SU-DHL-6 (cell line): ENCODE results near the gene STAM.
"Not testable (repeated sequence)": the region's sequence is repeated elsewhere in the genome, so short reads cannot be mapped to it uniquely, and the experiment has no call there.

Experiments
- H2AFZ ChIP-seq: fragments of 200-600 bp; sonication (generic); 2 replicates; pipeline ENCODE4 v1.6.1; 2014; ENCODE audit warnings: low read depth, mild to moderate bottlenecking, moderate library complexity, mixed read lengths, antibody characterized with exemption, low read length; ENCODE audit not compliant: severe bottlenecking
- H3F3A ChIP-seq: fragments of 200-600 bp; shearing (Covaris generic); 2 replicates; pipeline ENCODE4 v1.6.0; 2016; ENCODE audit warnings: antibody characterized with exemption, mild to moderate bottlenecking; ENCODE audit not compliant: insufficient read depth
- H3K27ac ChIP-seq: fragments of 200-600 bp; sonication (generic); 2 replicates; pipeline ENCODE4 v1.5.1; 2016; ENCODE audit warnings: low read depth, mild to moderate bottlenecking, low read length, moderate library complexity, mixed read lengths
- H3K27me3 ChIP-seq: fragments of 200-600 bp; sonication (generic), shearing (Covaris generic); 2 replicates; pipeline ENCODE4 v1.6.0; 2014; ENCODE audit warnings: mild to moderate bottlenecking, low read length
- H3K36me3 ChIP-seq: fragments of 200-600 bp; sonication (generic); 2 replicates; pipeline ENCODE4 v1.6.1; 2014; ENCODE audit warnings: mild to moderate bottlenecking, low read length, mixed read lengths
- H3K4me2 ChIP-seq: fragments of 300-600, 200-600 bp; shearing (Covaris generic), sonication (generic); 2 replicates; pipeline ENCODE4 v1.6.0; 2014; ENCODE audit warnings: low read length, low read depth, mild to moderate bottlenecking; ENCODE audit not compliant: poor library complexity, severe bottlenecking
- H3K4me3 ChIP-seq: fragments of 200-600 bp; sonication (generic); 2 replicates; pipeline ENCODE4 v1.5.1; 2014; ENCODE audit warnings: antibody characterized with exemption, low read length, mild to moderate bottlenecking, mixed read lengths; ENCODE audit not compliant: insufficient read depth, poor library complexity, severe bottlenecking
- H3K79me2 ChIP-seq: fragments of 200-600 bp; sonication (generic); 2 replicates; pipeline ENCODE4 v1.6.1; 2014; ENCODE audit warnings: mild to moderate bottlenecking, low read length, moderate library complexity; ENCODE audit not compliant: insufficient read depth
- H3K9ac ChIP-seq: fragments of 200-600 bp; sonication (generic); 2 replicates; pipeline ENCODE4 v1.7.0; 2014; ENCODE audit warnings: mild to moderate bottlenecking, low read length
- H3K9me2 ChIP-seq: fragments of 200-600 bp; sonication (generic); replicated peaks from 2 replicates; pipeline ENCODE4 v1.6.1; 2014; ENCODE audit warnings: low read length; ENCODE audit not compliant: insufficient read depth
- H3K9me3 ChIP-seq: fragments of 200-600 bp; sonication (generic); 2 replicates; pipeline ENCODE4 v1.6.1; 2014; ENCODE audit warnings: low read length, mixed read lengths; ENCODE audit not compliant: insufficient read depth
- H4K20me1 ChIP-seq: fragments of 200-600 bp; sonication (generic); 2 replicates; pipeline ENCODE4 v1.6.1; 2014; ENCODE audit warnings: low read depth, mild to moderate bottlenecking, antibody characterized with exemption, low read length, moderate library complexity, mixed read lengths
- EZH2phosphoT487 ChIP-seq: fragments of 200-600 bp; sonication (generic), shearing (Covaris generic); conservative IDR thresholded peaks from 2 replicates; pipeline ENCODE4 v1.6.1; 2018; ENCODE audit warnings: mild to moderate bottlenecking, antibody characterized with exemption, low read length, moderate library complexity, mixed read lengths
- TF ChIP-seq, protein P1 (sequence below): fragments of 200-600 bp; sonication (generic); IDR thresholded peaks from one replicate; pipeline ENCODE4 v1.5.1; 2017; ENCODE audit warnings: antibody characterized with exemption, mild to moderate bottlenecking, low read length, moderate library complexity; ENCODE audit not compliant: insufficient read depth, poor library complexity, severe bottlenecking

Gene STAM

DNA sequence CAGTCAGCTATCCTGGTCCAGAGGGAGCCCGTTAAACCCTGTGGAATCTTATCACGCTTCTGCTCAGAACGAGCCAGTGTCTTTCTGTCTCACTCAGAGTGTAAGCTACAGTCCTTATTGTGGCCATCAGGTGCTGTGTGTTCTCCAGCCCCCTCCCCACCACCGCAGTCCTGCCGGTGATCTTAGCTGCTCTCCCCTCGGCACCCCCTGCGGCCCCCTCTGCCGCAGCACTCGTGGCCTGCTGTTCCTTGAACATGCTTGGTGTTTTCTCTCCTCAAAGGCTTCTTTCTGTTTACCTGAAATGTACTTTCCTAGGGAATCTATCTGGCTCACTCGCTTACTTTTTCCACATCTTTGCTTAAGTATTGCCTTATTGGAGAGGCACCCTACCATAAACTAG is 69.8 kb downstream of the STAM start:
- no peaks in the 10 kb centered on the region for H3K27me3 ChIP-seq
- TF ChIP-seq EZH2phosphoT487: no peak
- TF ChIP-seq, protein P1, sequence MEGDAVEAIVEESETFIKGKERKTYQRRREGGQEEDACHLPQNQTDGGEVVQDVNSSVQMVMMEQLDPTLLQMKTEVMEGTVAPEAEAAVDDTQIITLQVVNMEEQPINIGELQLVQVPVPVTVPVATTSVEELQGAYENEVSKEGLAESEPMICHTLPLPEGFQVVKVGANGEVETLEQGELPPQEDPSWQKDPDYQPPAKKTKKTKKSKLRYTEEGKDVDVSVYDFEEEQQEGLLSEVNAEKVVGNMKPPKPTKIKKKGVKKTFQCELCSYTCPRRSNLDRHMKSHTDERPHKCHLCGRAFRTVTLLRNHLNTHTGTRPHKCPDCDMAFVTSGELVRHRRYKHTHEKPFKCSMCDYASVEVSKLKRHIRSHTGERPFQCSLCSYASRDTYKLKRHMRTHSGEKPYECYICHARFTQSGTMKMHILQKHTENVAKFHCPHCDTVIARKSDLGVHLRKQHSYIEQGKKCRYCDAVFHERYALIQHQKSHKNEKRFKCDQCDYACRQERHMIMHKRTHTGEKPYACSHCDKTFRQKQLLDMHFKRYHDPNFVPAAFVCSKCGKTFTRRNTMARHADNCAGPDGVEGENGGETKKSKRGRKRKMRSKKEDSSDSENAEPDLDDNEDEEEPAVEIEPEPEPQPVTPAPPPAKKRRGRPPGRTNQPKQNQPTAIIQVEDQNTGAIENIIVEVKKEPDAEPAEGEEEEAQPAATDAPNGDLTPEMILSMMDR: no peak
- H4K20me1 ChIP-seq: no peaks in the 10 kb centered on the region
- no peaks in the 10 kb centered on the region for H3F3A ChIP-seq
- no peak overlapping the region for H3K4me3 ChIP-seq
- no peaks in the 10 kb centered on the region for H3K79me2 ChIP-seq
- H3K9me2 ChIP-seq: no peaks in the 10 kb centered on the region
- no peaks in the 10 kb centered on the region for H3K9me3 ChIP-seq
- H3K36me3 ChIP-seq: no peaks in the 10 kb centered on the region; the same call in 1 of the 2 replicates
- H3K9ac ChIP-seq: no peak overlapping the region
- H3K4me2 ChIP-seq: no peak overlapping the region
- no peak overlapping the region for H2AFZ ChIP-seq
- no peak overlapping the region for H3K27ac ChIP-seq

DNA sequence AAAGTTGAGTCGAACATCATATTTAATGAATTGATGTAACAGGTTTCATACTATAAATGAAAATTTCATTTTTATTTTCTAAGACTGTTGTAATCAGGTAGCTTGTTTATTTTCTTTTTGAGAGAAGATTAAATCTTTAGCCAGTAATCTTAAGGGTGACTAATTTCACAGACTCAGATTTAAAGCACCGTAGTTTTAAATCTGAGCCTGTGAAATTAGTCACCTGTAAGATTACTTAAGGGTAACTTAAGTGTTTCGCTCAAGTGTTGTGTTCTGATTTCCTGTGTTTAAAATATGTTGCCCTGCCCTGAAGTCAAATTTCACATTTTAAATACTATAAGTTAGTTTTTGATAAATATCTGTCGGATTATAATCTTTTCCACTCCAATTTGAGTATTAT is 72.2 kb downstream of the STAM start:
- Histone ChIP-seq H3K9me2 (no peaks in the 10 kb centered on the region), H3F3A (no peaks in the 10 kb centered on the region), H3K4me2 (no peak overlapping the region), H3K27ac (no peak overlapping the region), H3K9me3 (no peaks in the 10 kb centered on the region), H3K27me3 (no peaks in the 10 kb centered on the region), H2AFZ (no peak overlapping the region), H3K4me3 (no peak overlapping the region), H4K20me1 (no peaks in the 10 kb centered on the region), H3K36me3 (no peaks in the 10 kb centered on the region; the same call in 1 of the 2 replicates), H3K79me2 (no peaks in the 10 kb centered on the region), H3K9ac (no peak overlapping the region)
- TF ChIP-seq EZH2phosphoT487: no peak
- TF ChIP-seq, protein P1: no peak

- H3K9ac ChIP-seq, H3K27ac ChIP-seq, H2AFZ ChIP-seq, H3F3A ChIP-seq, H3K9me2 ChIP-seq, H3K27me3 ChIP-seq, H3K79me2 ChIP-seq, H3K4me3 ChIP-seq, H3K4me2 ChIP-seq, H3K36me3 ChIP-seq, H3K9me3 ChIP-seq, H4K20me1 ChIP-seq: not testable (repeated sequence)
Observed at GRCh38 chr10:17722317-17723014, 78.5 kb downstream of the STAM start.

GRCh38 chr10:17725703-17726102 is 81.8 kb downstream of the STAM start:
- Histone ChIP-seq H3K4me2 (no peak overlapping the region), H3K9me2 (no peaks in the 10 kb centered on the region), H3K9ac (no peak overlapping the region), H3K4me3 (no peak overlapping the region), H4K20me1 (no peaks in the 10 kb centered on the region), H3K27me3 (no peaks in the 10 kb centered on the region), H3K27ac (no peak overlapping the region), H3K9me3 (no peaks in the 10 kb centered on the region), H3K79me2 (no peaks in the 10 kb centered on the region), H3F3A (no peaks in the 10 kb centered on the region), H2AFZ (no peak overlapping the region), H3K36me3 (no peaks in the 10 kb centered on the region)
- TF ChIP-seq, protein P1: no peak
- no peak for TF ChIP-seq EZH2phosphoT487
